ENCODE data around the gene CA6.
"Not testable (repeated sequence)": the region's sequence is repeated elsewhere in the genome, so short reads cannot be mapped to it uniquely, and the experiment has no call there.

CA6 gene

GRCh38 chr1:8926707-8927694 is 18.7 kb upstream of the CA6 start:
- H2BK15ac ChIP-seq (replicated peaks; ENCODE audit: low read depth): no peak overlapping the region
- no peak for DNase-seq
- no peaks in the 10 kb centered on the region for H3K27me3 ChIP-seq (ENCODE audit: insufficient read depth, low read length, poor library complexity)
- no peak overlapping the region for H3K27ac ChIP-seq (ENCODE audit: low read depth, low read length)
- no peak overlapping the region for H3K9ac ChIP-seq (ENCODE audit: low read length)
- no peak overlapping the region for H4K5ac ChIP-seq (ENCODE audit: low read length)
- H3K56ac ChIP-seq (ENCODE audit: low read length): no peak overlapping the region
- no peak overlapping the region for H3K18ac ChIP-seq (ENCODE audit: low read length)
- H3K23ac ChIP-seq (ENCODE audit: low read length): no peak overlapping the region
- H3K4me2 ChIP-seq (ENCODE audit: low read length): no peak overlapping the region
- no CpG with 5 or more reads among the region's 12 CpGs for WGBS (ENCODE audit: extremely low coverage, insufficient coverage, low lambda C conversion rate)
- H2AK5ac ChIP-seq (ENCODE audit: low read length): no peak overlapping the region
- H4K8ac ChIP-seq (ENCODE audit: low read depth, low read length): no peak overlapping the region
- H3K4me3 ChIP-seq (ENCODE audit: low read length): no peak overlapping the region
- no peaks in the 10 kb centered on the region for H3K4me1 ChIP-seq (ENCODE audit: control insufficient read depth, low read depth, low read length)
- H3K79me2 ChIP-seq (ENCODE audit: control insufficient read depth, insufficient read depth, low read length): no peaks in the 10 kb centered on the region
- H3K4ac ChIP-seq (ENCODE audit: low read depth, low read length): no peak overlapping the region
- H3K36me3 ChIP-seq (ENCODE audit: control insufficient read depth, insufficient read depth, low read length): no peaks in the 10 kb centered on the region
- H3K79me1 ChIP-seq (ENCODE audit: low read length): no peaks in the 10 kb centered on the region
- H2BK5ac ChIP-seq (ENCODE audit: low read length): no peak overlapping the region
- no peak overlapping the region for H2BK120ac ChIP-seq (ENCODE audit: low read depth, low read length)

GRCh38 chr1:8930116-8930515 is 15.6 kb upstream of the CA6 start:
- no peak overlapping the region for H3K23ac ChIP-seq (ENCODE audit: low read length)
- no peak overlapping the region for H3K56ac ChIP-seq (ENCODE audit: low read length)
- no peak overlapping the region for H4K8ac ChIP-seq (ENCODE audit: low read depth, low read length)
- H2BK5ac ChIP-seq (ENCODE audit: low read length): no peak overlapping the region
- H2BK15ac ChIP-seq (replicated peaks; ENCODE audit: low read depth): no peak overlapping the region
- H3K9ac ChIP-seq (ENCODE audit: low read length): no peak overlapping the region
- no peak overlapping the region for H2AK5ac ChIP-seq (ENCODE audit: low read length)
- no peak overlapping the region for H3K4me3 ChIP-seq (ENCODE audit: low read length)
- H3K79me2 ChIP-seq (ENCODE audit: control insufficient read depth, insufficient read depth, low read length): no peaks in the 10 kb centered on the region
- no peaks in the 10 kb centered on the region for H3K27me3 ChIP-seq (ENCODE audit: insufficient read depth, low read length, poor library complexity)
- H4K5ac ChIP-seq (ENCODE audit: low read length): no peak overlapping the region
- WGBS (ENCODE audit: extremely low coverage, insufficient coverage, low lambda C conversion rate): no CpG with 5 or more reads among the region's 4 CpGs
- DNase-seq: no peak
- no peaks in the 10 kb centered on the region for H3K36me3 ChIP-seq (ENCODE audit: control insufficient read depth, insufficient read depth, low read length)
- no peak overlapping the region for H3K4ac ChIP-seq (ENCODE audit: low read depth, low read length)
- H3K4me1 ChIP-seq (ENCODE audit: control insufficient read depth, low read depth, low read length): no peaks in the 10 kb centered on the region
- H3K79me1 ChIP-seq (ENCODE audit: low read length): no peaks in the 10 kb centered on the region
- no peak overlapping the region for H3K18ac ChIP-seq (ENCODE audit: low read length)
- no peak overlapping the region for H3K4me2 ChIP-seq (ENCODE audit: low read length)
- H2BK120ac ChIP-seq (ENCODE audit: low read depth, low read length): no peak overlapping the region
- H3K27ac ChIP-seq (ENCODE audit: low read depth, low read length): no peak overlapping the region

GRCh38 chr1:8937051-8937450 is 8.6 kb upstream of the CA6 start:
- H3K4ac ChIP-seq (ENCODE audit: low read depth, low read length): not testable (repeated sequence)
- WGBS (ENCODE audit: extremely low coverage, insufficient coverage, low lambda C conversion rate): no CpG with 5 or more reads among the region's 7 CpGs

GRCh38 chr1:8937701-8938100 is 8.0 kb upstream of the CA6 start:
- Histone ChIP-seq H3K4me2 (ENCODE audit: low read length) (no peak overlapping the region), H3K23ac (ENCODE audit: low read length) (no peak overlapping the region), H3K79me2 (ENCODE audit: control insufficient read depth, insufficient read depth, low read length) (no peaks in the 10 kb centered on the region), H3K4me3 (ENCODE audit: low read length) (no peak overlapping the region), H2BK120ac (ENCODE audit: low read depth, low read length) (no peak overlapping the region), H3K9ac (ENCODE audit: low read length) (no peak overlapping the region), H4K8ac (ENCODE audit: low read depth, low read length) (no peak overlapping the region), H3K27ac (ENCODE audit: low read depth, low read length) (no peak overlapping the region), H3K27me3 (ENCODE audit: insufficient read depth, low read length, poor library complexity) (no peaks in the 10 kb centered on the region), H2BK15ac (replicated peaks; ENCODE audit: low read depth) (no peak overlapping the region), H4K5ac (ENCODE audit: low read length) (no peak overlapping the region), H3K79me1 (ENCODE audit: low read length) (no peaks in the 10 kb centered on the region), H3K36me3 (ENCODE audit: control insufficient read depth, insufficient read depth, low read length) (no peaks in the 10 kb centered on the region), H3K18ac (ENCODE audit: low read length) (no peak overlapping the region), H3K56ac (ENCODE audit: low read length) (no peak overlapping the region), H3K4me1 (ENCODE audit: control insufficient read depth, low read depth, low read length) (no peaks in the 10 kb centered on the region), H2AK5ac (ENCODE audit: low read length) (no peak overlapping the region), H3K4ac (ENCODE audit: low read depth, low read length) (no peak overlapping the region), H2BK5ac (ENCODE audit: low read length) (no peak overlapping the region)
- DNase-seq: no peak
- WGBS (ENCODE audit: extremely low coverage, insufficient coverage, low lambda C conversion rate): no CpG with 5 or more reads among the region's 4 CpGs

More at GRCh38 chr1:8937051-8937450, 8.6 kb upstream of the CA6 start:
- not testable (repeated sequence) for H4K5ac ChIP-seq (ENCODE audit: low read length); H3K56ac ChIP-seq (ENCODE audit: low read length); H3K79me2 ChIP-seq (ENCODE audit: control insufficient read depth, insufficient read depth, low read length); H4K8ac ChIP-seq (ENCODE audit: low read depth, low read length); H3K9ac ChIP-seq (ENCODE audit: low read length); H2BK120ac ChIP-seq (ENCODE audit: low read depth, low read length); H3K4me1 ChIP-seq (ENCODE audit: control insufficient read depth, low read depth, low read length); H3K27ac ChIP-seq (ENCODE audit: low read depth, low read length); H3K4me3 ChIP-seq (ENCODE audit: low read length); H3K4me2 ChIP-seq (ENCODE audit: low read length); H3K36me3 ChIP-seq (ENCODE audit: control insufficient read depth, insufficient read depth, low read length); H3K79me1 ChIP-seq (ENCODE audit: low read length); H2AK5ac ChIP-seq (ENCODE audit: low read length); H2BK5ac ChIP-seq (ENCODE audit: low read length); H3K18ac ChIP-seq (ENCODE audit: low read length); DNase-seq; H3K23ac ChIP-seq (ENCODE audit: low read length); H2BK15ac ChIP-seq (replicated peaks; ENCODE audit: low read depth); H3K27me3 ChIP-seq (ENCODE audit: insufficient read depth, low read length, poor library complexity)

GRCh38 chr1:8938232-8938999 is 7.3 kb upstream of the CA6 start:
- Histone ChIP-seq H3K27me3 (ENCODE audit: insufficient read depth, low read length, poor library complexity) (no peaks in the 10 kb centered on the region), H4K8ac (ENCODE audit: low read depth, low read length) (no peak overlapping the region), H2BK15ac (replicated peaks; ENCODE audit: low read depth) (no peak overlapping the region), H4K5ac (ENCODE audit: low read length) (no peak overlapping the region), H3K4me3 (ENCODE audit: low read length) (no peak overlapping the region), H3K4me1 (ENCODE audit: control insufficient read depth, low read depth, low read length) (peaks cover 3% of the 10 kb centered on the region), H3K4me2 (ENCODE audit: low read length) (no peak overlapping the region), H3K79me1 (ENCODE audit: low read length) (no peaks in the 10 kb centered on the region), H3K36me3 (ENCODE audit: control insufficient read depth, insufficient read depth, low read length) (no peaks in the 10 kb centered on the region), H3K56ac (ENCODE audit: low read length) (no peak overlapping the region), H2BK120ac (ENCODE audit: low read depth, low read length) (no peak overlapping the region), H3K18ac (ENCODE audit: low read length) (no peak overlapping the region), H2BK5ac (ENCODE audit: low read length) (no peak overlapping the region), H3K27ac (ENCODE audit: low read depth, low read length) (no peak overlapping the region), H2AK5ac (ENCODE audit: low read length) (no peak overlapping the region), H3K23ac (ENCODE audit: low read length) (no peak overlapping the region), H3K79me2 (ENCODE audit: control insufficient read depth, insufficient read depth, low read length) (no peaks in the 10 kb centered on the region), H3K4ac (ENCODE audit: low read depth, low read length) (no peak overlapping the region), H3K9ac (ENCODE audit: low read length) (no peak overlapping the region)
- WGBS (ENCODE audit: extremely low coverage, insufficient coverage, low lambda C conversion rate): no CpG with 5 or more reads among the region's 7 CpGs
- DNase-seq: no peak

All from mesendoderm (in vitro differentiated cells).